Measurements from ENCODE around the gene PXDN.

- TF ChIP-seq CTCF (IDR thresholded peaks at IDR 0.05) (no peak), POLR2A (IDR thresholded peaks at IDR 0.05) (no peak), POLR2AphosphoS5 (IDR thresholded peaks at IDR 0.05) (no peak)
Measured at GRCh38 chr2:1727101-1727771, 17.1 kb downstream of the PXDN start.

Measured in stomach (tissue), 4 donors.